Coronary artery (tissue), 2 donors: Measurements from ENCODE around the gene KCNJ10.

Source experiments
- DNase-seq: peaks from one replicate; pipeline ENCODE4 v3.0.0-alpha.2; 2017; ENCODE audit warnings: low spot score
- H3K27ac ChIP-seq, 2 donors: fragments of 200-600 bp; sonication (generic); one replicate each; pipeline ENCODE4 v1.5.1; 2016 to 2019
- H3K4me3 ChIP-seq: fragments of 200-600 bp; sonication (generic); 2 replicates; pipeline ENCODE4 v1.5.1; 2016; ENCODE audit warnings: mild to moderate bottlenecking, moderate library complexity
- TF ChIP-seq, protein P1 (sequence below): fragments of 200-600 bp; sonication (generic); IDR thresholded peaks from one replicate; pipeline ENCODE4 v1.5.1; 2019; ENCODE audit warnings: antibody characterized with exemption

Gene KCNJ10

DNA sequence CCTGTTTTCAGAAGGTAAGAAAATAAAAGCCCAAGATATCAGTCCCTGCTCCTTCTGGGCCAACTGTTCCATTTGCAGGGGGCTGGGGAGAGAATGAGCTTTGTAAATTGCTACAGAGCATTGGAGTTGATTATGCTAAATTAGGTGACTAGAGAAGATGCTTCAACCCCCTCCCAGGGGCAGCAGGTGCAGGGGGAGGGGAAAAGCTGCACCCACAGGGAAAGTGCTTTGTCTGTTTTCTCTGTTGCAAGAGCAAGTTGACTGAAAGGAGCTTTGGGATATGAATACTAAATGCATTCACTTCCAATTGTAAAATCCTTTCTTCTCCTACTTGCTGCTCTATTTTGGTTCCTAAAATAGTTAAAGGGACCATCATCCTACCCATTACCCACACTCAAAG lies 21.6 kb downstream of the KCNJ10 start:
- DNase-seq, result no peak
- H3K4me3 ChIP-seq, result no peak overlapping the region
- TF ChIP-seq, protein P1, sequence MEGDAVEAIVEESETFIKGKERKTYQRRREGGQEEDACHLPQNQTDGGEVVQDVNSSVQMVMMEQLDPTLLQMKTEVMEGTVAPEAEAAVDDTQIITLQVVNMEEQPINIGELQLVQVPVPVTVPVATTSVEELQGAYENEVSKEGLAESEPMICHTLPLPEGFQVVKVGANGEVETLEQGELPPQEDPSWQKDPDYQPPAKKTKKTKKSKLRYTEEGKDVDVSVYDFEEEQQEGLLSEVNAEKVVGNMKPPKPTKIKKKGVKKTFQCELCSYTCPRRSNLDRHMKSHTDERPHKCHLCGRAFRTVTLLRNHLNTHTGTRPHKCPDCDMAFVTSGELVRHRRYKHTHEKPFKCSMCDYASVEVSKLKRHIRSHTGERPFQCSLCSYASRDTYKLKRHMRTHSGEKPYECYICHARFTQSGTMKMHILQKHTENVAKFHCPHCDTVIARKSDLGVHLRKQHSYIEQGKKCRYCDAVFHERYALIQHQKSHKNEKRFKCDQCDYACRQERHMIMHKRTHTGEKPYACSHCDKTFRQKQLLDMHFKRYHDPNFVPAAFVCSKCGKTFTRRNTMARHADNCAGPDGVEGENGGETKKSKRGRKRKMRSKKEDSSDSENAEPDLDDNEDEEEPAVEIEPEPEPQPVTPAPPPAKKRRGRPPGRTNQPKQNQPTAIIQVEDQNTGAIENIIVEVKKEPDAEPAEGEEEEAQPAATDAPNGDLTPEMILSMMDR, result no peak
- H3K27ac ChIP-seq, result no peak overlapping the region

DNA sequence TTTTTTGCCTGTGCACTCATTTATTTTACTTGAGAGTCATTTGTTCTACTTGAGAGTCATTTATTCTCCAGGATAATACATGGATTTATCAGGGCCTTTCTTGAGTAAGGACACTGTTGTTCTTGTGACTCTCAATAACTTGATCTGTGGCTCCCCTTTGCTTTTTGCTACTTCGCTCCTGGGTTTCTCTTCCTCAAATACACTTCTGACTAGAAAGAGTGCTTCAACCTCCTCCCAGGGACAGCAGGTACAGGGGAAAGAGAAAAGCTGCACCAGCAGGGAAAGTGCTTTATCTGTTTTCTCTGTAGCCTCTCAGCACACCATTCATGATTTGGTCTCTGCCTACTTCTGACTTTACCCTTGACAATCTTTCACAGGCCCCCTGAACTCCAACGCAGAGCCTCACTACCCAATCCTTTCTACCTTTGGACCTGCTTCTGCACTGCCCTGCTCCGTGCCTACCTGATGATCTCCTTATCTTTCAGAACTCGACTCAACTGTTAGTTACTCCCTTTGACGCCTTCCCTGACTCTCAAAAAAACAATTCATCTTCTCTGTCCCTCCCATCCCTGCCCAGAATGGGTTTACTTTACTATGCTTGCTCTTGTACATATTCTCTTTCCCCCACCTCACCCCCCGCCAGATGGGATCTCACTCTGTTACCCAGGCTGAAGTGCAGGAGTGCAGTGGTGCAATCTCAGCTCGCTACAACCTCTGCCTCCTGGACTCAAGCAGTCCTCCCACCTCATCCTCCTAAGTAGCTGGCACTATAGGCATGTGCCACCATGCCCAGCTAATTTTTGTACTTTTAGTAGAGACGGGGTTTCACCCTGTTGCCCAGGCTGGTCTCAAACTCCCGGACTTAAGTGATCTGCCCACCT lies 22.6 kb downstream of the KCNJ10 start:
- H3K27ac ChIP-seq, result no peak overlapping the region
- no peak for DNase-seq
- TF ChIP-seq, protein P1, result no peak
- H3K4me3 ChIP-seq, result peak overlapping the region; percentile 17

DNA sequence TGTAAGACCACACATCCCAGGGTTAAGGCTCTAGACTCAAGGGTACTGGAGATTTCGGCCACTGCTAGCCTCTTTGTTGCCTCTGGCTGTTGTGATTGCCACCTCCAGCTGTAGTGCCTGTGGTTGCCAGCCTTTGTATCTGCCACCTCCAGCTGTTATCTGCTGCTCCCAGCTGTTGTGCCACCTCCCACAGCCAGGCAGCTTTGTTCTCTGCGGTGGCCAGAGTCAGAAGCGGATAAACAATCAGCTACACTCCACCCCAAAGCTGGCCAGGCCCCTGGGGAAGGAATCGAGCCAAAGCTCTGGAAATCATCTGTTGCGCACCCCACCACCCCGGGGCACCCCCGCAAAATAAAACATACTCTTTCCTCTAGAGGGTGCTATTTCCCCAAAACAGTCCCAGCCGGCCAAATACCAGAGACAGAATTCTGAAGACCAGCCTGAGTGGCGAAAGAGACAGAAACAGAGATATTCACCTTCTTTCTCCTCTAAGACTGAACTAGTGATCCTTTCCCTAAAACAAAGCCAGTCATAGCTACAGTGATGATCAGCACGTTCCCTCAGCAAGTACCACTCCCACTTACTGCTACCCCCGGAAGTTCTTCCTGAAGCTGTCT lies 23.4 kb downstream of the KCNJ10 start:
- DNase-seq, result peak; percentile 73
- no peak overlapping the region for H3K27ac ChIP-seq
- TF ChIP-seq, protein P1, result peak; percentile 55
- H3K4me3 ChIP-seq, result peak overlapping the region; percentile 17

DNA sequence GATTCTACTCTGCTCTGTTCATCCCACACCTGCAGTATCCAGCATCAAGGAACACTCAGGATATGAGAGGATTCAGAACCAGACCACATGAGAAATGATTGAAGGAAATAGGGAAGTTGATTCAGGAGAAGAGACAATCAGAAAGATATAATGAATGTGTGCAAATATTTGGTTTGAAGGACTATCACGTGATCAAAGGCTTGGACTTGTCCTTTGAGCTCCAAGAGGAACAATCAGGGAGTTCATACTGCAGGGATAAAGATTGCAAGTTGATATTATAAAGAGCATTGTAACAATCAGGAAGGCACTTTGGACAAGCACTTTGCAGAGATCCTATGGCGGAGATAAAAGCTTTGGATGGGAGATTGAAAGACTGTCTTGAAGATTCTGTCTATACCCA lies 24.3 kb downstream of the KCNJ10 start:
- no peak overlapping the region for H3K4me3 ChIP-seq
- DNase-seq, result no peak
- TF ChIP-seq, protein P1, result no peak
- no peak overlapping the region for H3K27ac ChIP-seq

DNA sequence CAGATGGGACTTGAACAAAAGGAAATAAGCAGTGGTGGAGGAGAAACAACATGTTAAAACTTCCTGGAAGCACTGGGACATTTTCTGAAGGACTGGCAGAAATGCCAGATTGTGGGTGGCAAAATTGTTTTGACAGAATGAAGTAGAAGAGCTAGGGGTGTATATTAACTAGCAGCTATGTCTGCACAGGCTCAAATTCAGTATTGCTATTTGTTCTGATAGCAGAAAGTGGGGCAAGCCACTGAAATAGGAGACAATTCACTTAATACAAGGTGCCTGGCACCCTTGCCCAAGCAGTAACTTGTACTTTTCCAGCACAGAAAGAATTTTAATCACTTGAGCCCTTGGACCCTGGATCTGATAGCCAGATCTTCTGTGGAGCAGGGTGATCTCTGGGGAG lies 26.4 kb downstream of the KCNJ10 start:
- TF ChIP-seq, protein P1, result no peak
- no peak for DNase-seq
- no peak overlapping the region for H3K27ac ChIP-seq
- H3K4me3 ChIP-seq, result no peak overlapping the region

DNA sequence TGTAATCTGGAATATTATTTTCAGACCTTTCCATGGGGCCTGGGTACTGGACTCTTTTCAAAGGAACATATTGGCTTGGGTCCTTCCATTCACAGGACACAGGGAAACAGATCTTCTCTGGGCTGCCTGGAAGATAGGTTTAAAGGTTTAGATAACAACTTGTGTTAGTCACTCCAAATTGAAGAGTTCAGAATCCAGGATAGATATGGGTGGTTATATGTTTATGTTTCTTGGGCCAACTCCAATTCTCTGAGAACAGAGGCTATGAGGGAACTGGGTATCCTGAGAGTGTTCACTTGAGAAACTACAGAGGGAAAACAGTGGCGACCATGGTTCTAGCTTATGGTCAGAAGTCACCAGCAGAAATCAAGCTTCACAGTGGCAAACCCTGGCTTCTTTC lies 29.5 kb downstream of the KCNJ10 start:
- no peak overlapping the region for H3K27ac ChIP-seq
- TF ChIP-seq, protein P1, result no peak
- no peak for DNase-seq
- no peak overlapping the region for H3K4me3 ChIP-seq
